Neuronal stem cell (in vitro differentiated cells): Measurements from ENCODE around the gene SLC25A39.

Experiments used
- DNase-seq: peaks from one replicate; pipeline ENCODE4 v3.0.0-alpha.2; 2013; ENCODE audit warnings: low spot score
- H2AFZ ChIP-seq: one replicate; pipeline ENCODE4 v1.6.1; 2013; ENCODE audit warnings: mild to moderate bottlenecking, low read length, inconsistent platforms
- H2AK5ac ChIP-seq: 2 replicates; pipeline ENCODE4 v1.6.1; 2013; ENCODE audit warnings: low read depth, mild to moderate bottlenecking, inconsistent platforms, low read length, moderate library complexity, mixed read lengths
- H2BK120ac ChIP-seq: 2 replicates; pipeline ENCODE4 v1.6.1; 2013; ENCODE audit warnings: low read depth, mild to moderate bottlenecking, inconsistent platforms, low read length, moderate library complexity, mixed read lengths
- H2BK12ac ChIP-seq: one replicate; pipeline ENCODE4 v1.6.1; 2013; ENCODE audit warnings: low read length, inconsistent platforms
- H2BK15ac ChIP-seq: 2 replicates; pipeline ENCODE4 v1.6.1; 2013; ENCODE audit warnings: mild to moderate bottlenecking, low read length, inconsistent platforms, mixed read lengths
- H2BK5ac ChIP-seq: one replicate; pipeline ENCODE4 v1.6.1; 2013; ENCODE audit warnings: inconsistent platforms, mild to moderate bottlenecking, low read length, moderate library complexity
- H3K14ac ChIP-seq: one replicate; pipeline ENCODE4 v1.6.1; 2013; ENCODE audit warnings: low read length, inconsistent platforms
- H3K18ac ChIP-seq: 2 replicates; pipeline ENCODE4 v1.6.1; 2013; ENCODE audit warnings: low read length, inconsistent platforms
- H3K23ac ChIP-seq: 2 replicates; pipeline ENCODE4 v1.6.1; 2013; ENCODE audit warnings: low read depth, mild to moderate bottlenecking, mixed read lengths, low read length, inconsistent platforms; ENCODE audit not compliant: poor library complexity
- H3K27ac ChIP-seq: replicated peaks from 3 replicates; pipeline ENCODE4 v1.5.1; 2013; ENCODE audit warnings: low read length, inconsistent platforms
- H3K27me3 ChIP-seq, 3 experiments: 2 replicates each; pipeline ENCODE4 v1.6.1; 2013; ENCODE audit warnings: low read length in 3 of 3, mild to moderate bottlenecking in 2 of 3, inconsistent platforms in 1 of 3, low read depth in 1 of 3, mixed read lengths in 1 of 3, moderate library complexity in 1 of 3; ENCODE audit not compliant: control insufficient read depth in 3 of 3, insufficient read depth in 3 of 3
- H3K36me3 ChIP-seq, 2 donors: replicated peaks in 1 of 2; 2 replicates each; pipeline ENCODE4 v1.6.1; 2013; ENCODE audit warnings: low read length in 2 of 2; ENCODE audit not compliant: control insufficient read depth in 2 of 2, insufficient read depth in 2 of 2
- H3K4ac ChIP-seq: 2 replicates; pipeline ENCODE4 v1.6.1; 2013; ENCODE audit warnings: inconsistent platforms, mild to moderate bottlenecking, low read length, moderate library complexity
- H3K4me1 ChIP-seq, 2 donors: 1 replicate in 1 of 2; 2 replicates in 1 of 2; pipeline ENCODE4 v1.6.1; 2013; ENCODE audit warnings: low read length in 2 of 2, low read depth in 1 of 2; ENCODE audit not compliant: control insufficient read depth in 2 of 2, insufficient read depth in 1 of 2
- H3K4me2 ChIP-seq: one replicate; pipeline ENCODE4 v1.6.1; 2013; ENCODE audit warnings: mild to moderate bottlenecking, low read length, inconsistent platforms; ENCODE audit not compliant: insufficient read depth, poor library complexity, severe bottlenecking
- H3K4me3 ChIP-seq, 2 donors: 2 replicates each; pipeline ENCODE4 v1.5.1; 2013; ENCODE audit warnings: low read length in 2 of 2, mild to moderate bottlenecking in 2 of 2, inconsistent platforms in 1 of 2, moderate library complexity in 1 of 2
- H3K79me1 ChIP-seq: one replicate; pipeline ENCODE4 v1.6.1; 2013; ENCODE audit warnings: low read depth, mild to moderate bottlenecking, inconsistent platforms, low read length, moderate library complexity
- H3K9ac ChIP-seq: one replicate; pipeline ENCODE4 v1.6.1; 2013; ENCODE audit warnings: mild to moderate bottlenecking, low read depth, low read length, inconsistent platforms; ENCODE audit not compliant: poor library complexity
- H3K9me3 ChIP-seq, 2 donors: replicated peaks in 1 of 2; 2 replicates each; pipeline versions ENCODE3 to v1.6.1; 2013; ENCODE audit warnings: low read length in 2 of 2, mild to moderate bottlenecking in 2 of 2, inconsistent platforms in 1 of 2, low read depth in 1 of 2, mixed read lengths in 1 of 2, moderate library complexity in 1 of 2; ENCODE audit not compliant: control insufficient read depth in 2 of 2, insufficient read depth in 1 of 2
- H4K8ac ChIP-seq: one replicate; pipeline ENCODE4 v1.6.1; 2013; ENCODE audit warnings: low read depth, mild to moderate bottlenecking, inconsistent platforms, low read length, moderate library complexity
- H4K91ac ChIP-seq: one replicate; pipeline ENCODE4 v1.6.1; 2013; ENCODE audit warnings: low read length, low read depth, mild to moderate bottlenecking, inconsistent platforms; ENCODE audit not compliant: poor library complexity
- WGBS, 2 donors: extraction: QIAGEN DNeasy Blood & Tissue Kit; methylation state at CpG; one replicate each; pipeline ENCODE4 v1.1.7; 2013; ENCODE audit warnings: missing lambda C conversion rate in 2 of 2, mixed read lengths in 1 of 2; ENCODE audit not compliant: insufficient read length in 2 of 2, insufficient replicate concordance in 1 of 2; ENCODE audit errors: extremely low coverage in 2 of 2; 5-methylcytosine and 5-hydroxymethylcytosine counted together

Gene SLC25A39

DNA sequence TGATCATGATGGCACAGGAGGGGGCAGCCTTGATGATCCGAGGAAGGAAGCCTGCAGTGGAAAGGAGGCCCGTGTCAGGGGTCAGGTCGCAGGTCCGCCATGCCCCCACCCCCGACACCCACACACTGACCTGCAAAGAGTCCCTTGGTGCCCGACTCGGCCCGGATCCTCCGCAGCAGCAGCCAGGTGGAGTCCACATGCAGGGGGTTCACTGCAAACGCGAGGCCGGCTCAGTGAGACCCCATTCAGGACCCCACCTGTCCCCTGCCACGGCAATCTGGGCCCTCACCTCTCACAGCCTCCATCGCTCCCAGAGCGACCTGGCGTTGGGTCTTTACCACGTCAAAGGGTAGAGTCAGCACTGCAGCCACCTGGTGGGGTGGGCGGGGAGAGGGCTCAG, 4.6 kb downstream of the SLC25A39 start:
- no peak overlapping the region for H3K18ac ChIP-seq
- no CpG with 5 or more reads among the region's 18 CpGs for WGBS, 2 donors
- H2AK5ac ChIP-seq, result no peak overlapping the region
- no peak overlapping the region for H3K4me3 ChIP-seq
- no peak for DNase-seq
- H3K9me3 ChIP-seq, result peaks cover 0 to 4% of the 10 kb centered on the region in 2 donors
- H3K4me1 ChIP-seq, result peaks cover 3 to 15% of the 10 kb centered on the region in 2 donors
- no peak overlapping the region for H2BK12ac ChIP-seq
- peaks cover 12% of the 10 kb centered on the region for H3K79me1 ChIP-seq
- no peak overlapping the region for H2BK15ac ChIP-seq
- H2AFZ ChIP-seq, result no peak overlapping the region
- no peak overlapping the region for H3K4me2 ChIP-seq
- H3K23ac ChIP-seq, result no peak overlapping the region
- H3K27me3 ChIP-seq, result peaks cover 2 to 24% (median 16%) of the 10 kb centered on the region in 3 experiments
- no peak overlapping the region for H4K91ac ChIP-seq
- no peak overlapping the region for H3K9ac ChIP-seq
- no peak overlapping the region for H2BK5ac ChIP-seq
- H3K14ac ChIP-seq, result no peak overlapping the region
- no peak overlapping the region for H4K8ac ChIP-seq
- H3K36me3 ChIP-seq, result peaks cover 10 to 34% of the 10 kb centered on the region in 2 donors
- no peak overlapping the region for H2BK120ac ChIP-seq
- H3K27ac ChIP-seq, result no peak overlapping the region
- H3K4ac ChIP-seq, result no peak overlapping the region

- peaks cover 6 to 41% (median 27%) of the 10 kb centered on the region in 3 experiments for H3K27me3 ChIP-seq
- H3K23ac ChIP-seq, result peak overlapping the region; percentile 73
- no peak overlapping the region for H3K4me2 ChIP-seq
- H3K18ac ChIP-seq, result no peak overlapping the region
- H2BK12ac ChIP-seq, result peak overlapping the region; percentile 16
- H3K4me3 ChIP-seq, result no peak overlapping the region
- no peak overlapping the region for H3K9ac ChIP-seq
- no peak overlapping the region for H3K27ac ChIP-seq
- no peak overlapping the region for H3K4ac ChIP-seq
- H3K9me3 ChIP-seq, result peaks cover 0 to 4% of the 10 kb centered on the region in 2 donors
- H3K79me1 ChIP-seq, result peaks cover 4% of the 10 kb centered on the region
- H4K8ac ChIP-seq, result no peak overlapping the region
- no peak overlapping the region for H3K14ac ChIP-seq
- H2AK5ac ChIP-seq, result no peak overlapping the region
- no peak overlapping the region for H2BK120ac ChIP-seq
- no CpG with 5 or more reads among the region's 15 CpGs for WGBS, 2 donors
- H2AFZ ChIP-seq, result no peak overlapping the region
- no peak overlapping the region for H4K91ac ChIP-seq
- H3K4me1 ChIP-seq, result peaks cover 4 to 16% of the 10 kb centered on the region in 2 donors
- H3K36me3 ChIP-seq, result peaks cover 10 to 34% of the 10 kb centered on the region in 2 donors
- no peak for DNase-seq
- no peak overlapping the region for H2BK15ac ChIP-seq
- H2BK5ac ChIP-seq, result no peak overlapping the region
Measured at GRCh38 chr17:44318077-44318892, 6.3 kb downstream of the SLC25A39 start.

DNA sequence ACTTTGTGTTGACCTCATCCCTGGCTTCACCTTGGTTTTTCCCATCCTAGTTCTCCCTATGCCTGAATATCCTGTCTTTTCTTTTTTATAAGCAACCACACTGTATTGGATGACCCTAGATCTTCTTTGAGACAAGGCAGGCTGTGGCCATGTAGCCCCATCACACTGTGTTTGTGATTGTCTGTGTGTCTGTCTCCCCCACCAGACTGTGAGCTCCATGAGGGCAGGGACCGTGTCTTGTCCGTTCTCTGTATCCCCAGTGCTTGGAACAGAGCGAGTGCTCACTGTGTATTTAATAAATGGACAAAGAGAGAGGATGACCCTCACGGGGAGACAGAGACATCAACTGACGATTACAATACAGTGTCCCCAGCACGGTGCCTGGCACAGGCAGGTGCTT, 7.1 kb downstream of the SLC25A39 start:
- Histone ChIP-seq H3K4me1 (peaks cover 4 to 16% of the 10 kb centered on the region in 2 donors), H3K14ac (no peak overlapping the region), H3K18ac (no peak overlapping the region), H2BK5ac (no peak overlapping the region), H3K4ac (no peak overlapping the region), H3K27ac (no peak overlapping the region), H4K91ac (no peak overlapping the region), H3K27me3 (peaks cover 6 to 48% (median 27%) of the 10 kb centered on the region in 3 experiments), H3K23ac (peak overlapping the region; percentile 18), H2AFZ (no peak overlapping the region), H2BK15ac (no peak overlapping the region), H2BK120ac (no peak overlapping the region), H2AK5ac (no peak overlapping the region), H3K4me2 (no peak overlapping the region), H4K8ac (no peak overlapping the region), H2BK12ac (no peak overlapping the region), H3K4me3 (no peak overlapping the region), H3K9ac (no peak overlapping the region), H3K9me3 (peaks cover 0 to 4% of the 10 kb centered on the region in 2 donors), H3K79me1 (peaks cover 4% of the 10 kb centered on the region), H3K36me3 (peaks cover 10 to 33% of the 10 kb centered on the region in 2 donors)
- DNase-seq, result no peak
- WGBS, 2 donors, result no CpG with 5 or more reads among the region's 6 CpGs
